ENCODE measurements around the gene EEF2.
"Not testable (repeated sequence)": the region's sequence is repeated elsewhere in the genome, so short reads cannot be mapped to it uniquely, and the experiment has no call there.

EEF2 gene

DNA sequence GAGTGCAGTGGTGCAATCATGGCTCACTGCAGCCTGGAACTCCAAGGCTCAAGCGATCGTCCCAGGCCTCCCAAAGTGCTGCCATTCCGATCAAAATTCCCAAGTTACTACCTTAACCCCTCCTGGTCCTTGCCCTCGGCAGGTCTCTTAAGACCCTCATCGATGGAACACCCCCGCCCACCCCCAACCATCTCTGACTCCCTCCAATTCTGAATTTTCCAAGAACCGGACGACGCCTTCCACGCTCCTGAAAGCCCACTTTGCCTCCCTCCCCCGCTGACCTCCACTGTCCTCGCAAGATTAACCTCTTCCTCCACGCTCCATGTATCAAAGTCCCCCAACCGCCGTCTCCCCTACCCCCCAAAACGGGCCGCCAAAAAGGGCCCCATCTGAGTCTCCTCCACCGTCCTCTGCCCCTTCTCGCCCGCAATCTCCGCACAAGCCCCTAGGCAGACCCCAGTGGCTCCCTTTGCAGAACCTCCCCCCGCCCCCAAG is 14.9 kb downstream of the EEF2 start:
- Histone ChIP-seq H3K4me1 (no peaks in the 10 kb centered on the region), H3K9me3 (no peaks in the 10 kb centered on the region), H3K36me3 (peaks cover 40% of the 10 kb centered on the region), H3K27me3 (no peaks in the 10 kb centered on the region), H3K4me3 (ENCODE audit: low read depth, low read length) (peak overlapping the region; percentile 87)
- TF ChIP-seq CTCF (IDR thresholded peaks at IDR 0.05; ENCODE audit: low read depth, low read length) = no peak
- no peak for DNase-seq

DNA sequence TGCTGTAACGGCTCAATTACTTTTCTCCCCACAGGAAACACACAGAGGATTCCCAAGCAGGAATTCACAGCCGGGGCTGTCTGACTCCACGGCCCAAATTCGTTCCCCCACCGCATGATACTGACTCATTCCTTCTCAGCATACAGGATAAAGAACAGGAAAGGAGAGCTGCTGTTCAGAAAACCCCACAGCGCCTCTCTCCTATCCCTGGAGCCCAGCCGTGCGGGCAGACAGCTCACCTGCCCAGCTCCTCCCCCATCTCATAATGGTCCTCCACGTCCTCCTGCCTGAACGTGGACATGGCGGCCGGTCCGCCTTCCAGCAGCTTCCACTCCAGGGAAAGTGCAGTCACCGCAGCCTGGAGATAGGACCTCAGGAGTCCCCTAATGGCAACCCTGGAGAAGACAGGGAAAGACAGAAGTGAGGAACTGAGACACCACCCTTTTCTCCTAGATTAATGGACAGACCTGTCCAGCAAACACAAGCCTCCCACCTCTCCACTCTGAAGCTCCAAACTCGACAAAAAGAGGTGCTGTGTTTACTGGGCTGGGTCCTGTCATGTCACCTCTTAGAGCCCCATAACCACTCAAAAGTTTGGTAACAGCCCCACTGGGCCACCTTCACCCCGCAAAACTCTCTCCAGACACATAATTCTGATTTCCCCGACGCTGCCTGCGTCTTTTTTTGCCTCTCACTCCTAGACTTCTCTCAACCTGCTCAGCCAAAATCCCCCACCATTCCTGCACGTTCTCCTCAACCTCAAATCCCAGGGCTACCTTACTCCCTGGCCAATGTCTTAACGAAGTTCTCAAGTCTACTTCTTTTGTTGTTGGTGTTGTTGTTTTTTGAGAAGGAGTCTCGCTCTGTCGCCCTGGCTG is 15.6 kb downstream of the EEF2 start:
- Histone ChIP-seq H3K4me3 (ENCODE audit: low read depth, low read length) (peak overlapping the region; percentile 87), H3K27me3 (no peaks in the 10 kb centered on the region), H3K4me1 (no peaks in the 10 kb centered on the region), H3K9me3 (no peaks in the 10 kb centered on the region), H3K36me3 (peaks cover 43% of the 10 kb centered on the region)
- peak; percentile 30; the same call in 1 of the 2 replicates for TF ChIP-seq CTCF (IDR thresholded peaks at IDR 0.05; ENCODE audit: low read depth, low read length)
- no peak for DNase-seq

GRCh38 chr19:3968556-3969434 is 16.5 kb downstream of the EEF2 start:
- Histone ChIP-seq H3K9me3 (no peaks in the 10 kb centered on the region), H3K4me3 (ENCODE audit: low read depth, low read length) (no peak overlapping the region), H3K36me3 (peaks cover 47% of the 10 kb centered on the region), H3K27me3 (no peaks in the 10 kb centered on the region), H3K4me1 (no peaks in the 10 kb centered on the region)
- no peak for TF ChIP-seq CTCF (IDR thresholded peaks at IDR 0.05; ENCODE audit: low read depth, low read length)
- peak; percentile 90 for DNase-seq

DNA sequence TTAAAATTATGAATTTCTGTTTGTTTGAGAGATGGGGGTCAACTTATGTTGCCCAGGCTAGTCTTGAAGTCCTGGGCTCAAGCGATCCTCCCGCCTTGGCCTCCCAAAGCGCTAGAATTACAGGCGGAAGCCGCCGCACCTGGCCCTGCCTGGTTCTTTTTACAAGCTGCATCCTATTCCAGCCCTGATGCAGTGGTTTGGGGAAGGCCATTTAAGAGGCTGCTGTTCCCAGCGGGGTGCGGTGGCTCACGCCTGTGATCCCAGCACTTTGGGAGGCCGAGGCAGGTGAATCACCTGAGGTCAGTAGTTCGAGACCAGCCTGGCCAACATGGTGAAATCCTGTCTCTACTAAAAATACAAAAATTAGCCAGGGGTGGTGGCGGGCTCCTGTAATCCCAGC is 17.3 kb downstream of the EEF2 start:
- DNase-seq; H3K27me3 ChIP-seq; H3K4me3 ChIP-seq (ENCODE audit: low read depth, low read length); H3K9me3 ChIP-seq; H3K4me1 ChIP-seq: not testable (repeated sequence)
- H3K36me3 ChIP-seq = peaks cover 55% of the 10 kb centered on the region

- no peak for DNase-seq
- Histone ChIP-seq H3K36me3 (peaks cover 56% of the 10 kb centered on the region), H3K4me1 (no peaks in the 10 kb centered on the region)
Observed at GRCh38 chr19:3966051-3967017, 18.9 kb downstream of the EEF2 start.

More at GRCh38 chr19:3966051-3967017, 18.9 kb downstream of the EEF2 start:
- no peaks in the 10 kb centered on the region for H3K9me3 ChIP-seq
- no peak for TF ChIP-seq CTCF (IDR thresholded peaks at IDR 0.05; ENCODE audit: low read depth, low read length)
- no peak overlapping the region for H3K4me3 ChIP-seq (ENCODE audit: low read depth, low read length)
- no peaks in the 10 kb centered on the region for H3K27me3 ChIP-seq

Data from BE2C (cell line).